ENCODE data around the gene UXS1. TPM values are rescaled to one million over a fixed set of nuclear protein-coding genes. Genes with fewer than 3 reads are reported as not detected.
"Not testable (repeated sequence)": the region's sequence is repeated elsewhere in the genome, so short reads cannot be mapped to it uniquely, and the experiment has no call there.

The UXS1 gene
- total RNA-seq, 1 donor from 2014 or later: 35.6 TPM

GRCh38 chr2:106219813-106220212 lies 25.7 kb upstream of the UXS1 start:
- TF ChIP-seq POLR2A (IDR thresholded peaks at IDR 0.05) (no peak), CTCF (IDR thresholded peaks at IDR 0.05) (no peak), POLR2AphosphoS5 (IDR thresholded peaks at IDR 0.05; ENCODE audit: insufficient read depth in 1 of 2, low read depth in 1 of 2) (no peak)
- H3K4me3 ChIP-seq: no peak overlapping the region
- intact Hi-C loops (cut with DNase I): no loop called here
- no peaks in the 10 kb centered on the region for H3K36me3 ChIP-seq
- no peak for DNase-seq (ENCODE audit: extremely low spot score in 2 of 2)
- H3K4me1 ChIP-seq: no peaks in the 10 kb centered on the region
- H3K27me3 ChIP-seq: no peaks in the 10 kb centered on the region
- H3K9me3 ChIP-seq: no peaks in the 10 kb centered on the region
- H3K27ac ChIP-seq: no peak overlapping the region

GRCh38 chr2:106219157-106219556 lies 25.1 kb upstream of the UXS1 start:
- not testable (repeated sequence) for H3K27me3 ChIP-seq

GRCh38 chr2:106208874-106209273 lies 14.8 kb upstream of the UXS1 start:
- Histone ChIP-seq H3K27ac (no peak overlapping the region), H3K27me3 (no peaks in the 10 kb centered on the region), H3K4me1 (no peaks in the 10 kb centered on the region), H3K9me3 (no peaks in the 10 kb centered on the region), H3K36me3 (no peaks in the 10 kb centered on the region), H3K4me3 (no peak overlapping the region)
- TF ChIP-seq POLR2A (IDR thresholded peaks at IDR 0.05): no peak
- no peak for TF ChIP-seq CTCF (IDR thresholded peaks at IDR 0.05)
- no peak for TF ChIP-seq POLR2AphosphoS5 (IDR thresholded peaks at IDR 0.05; ENCODE audit: insufficient read depth in 1 of 2, low read depth in 1 of 2)
- intact Hi-C loops (cut with DNase I): no loop called here
- no peak for DNase-seq (ENCODE audit: extremely low spot score in 2 of 2)

More at GRCh38 chr2:106219157-106219556, 25.1 kb upstream of the UXS1 start:
- H3K9me3 ChIP-seq; intact Hi-C loops (cut with DNase I); H3K36me3 ChIP-seq; DNase-seq (ENCODE audit: extremely low spot score in 2 of 2); H3K4me3 ChIP-seq; H3K4me1 ChIP-seq; H3K27ac ChIP-seq: not testable (repeated sequence)

- TF ChIP-seq POLR2AphosphoS5 (IDR thresholded peaks at IDR 0.05; ENCODE audit: insufficient read depth in 1 of 2, low read depth in 1 of 2) (no peak), CTCF (IDR thresholded peaks at IDR 0.05) (no peak)
- Histone ChIP-seq H3K27ac (no peak overlapping the region), H3K27me3 (no peaks in the 10 kb centered on the region), H3K36me3 (no peaks in the 10 kb centered on the region), H3K9me3 (no peaks in the 10 kb centered on the region), H3K4me1 (no peaks in the 10 kb centered on the region), H3K4me3 (no peak overlapping the region)
- no peak for DNase-seq (ENCODE audit: extremely low spot score in 2 of 2)
- intact Hi-C loops (cut with DNase I): no loop called here
Measured at GRCh38 chr2:106208399-106208798, 14.3 kb upstream of the UXS1 start.

GRCh38 chr2:106207246-106207645 lies 13.1 kb upstream of the UXS1 start:
- no peak for DNase-seq (ENCODE audit: extremely low spot score in 2 of 2)
- no peak overlapping the region for H3K4me3 ChIP-seq
- H3K9me3 ChIP-seq: no peaks in the 10 kb centered on the region
- intact Hi-C loops (cut with DNase I): no loop called here
- no peak overlapping the region for H3K27ac ChIP-seq
- H3K4me1 ChIP-seq: no peaks in the 10 kb centered on the region
- TF ChIP-seq POLR2AphosphoS5 (IDR thresholded peaks at IDR 0.05; ENCODE audit: insufficient read depth in 1 of 2, low read depth in 1 of 2): no peak
- no peaks in the 10 kb centered on the region for H3K36me3 ChIP-seq
- H3K27me3 ChIP-seq: no peaks in the 10 kb centered on the region

GRCh38 chr2:106205488-106205887 lies 11.4 kb upstream of the UXS1 start:
- DNase-seq (ENCODE audit: extremely low spot score in 2 of 2): no peak
- TF ChIP-seq POLR2AphosphoS5 (IDR thresholded peaks at IDR 0.05; ENCODE audit: insufficient read depth in 1 of 2, low read depth in 1 of 2) (no peak), POLR2A (IDR thresholded peaks at IDR 0.05) (no peak), CTCF (IDR thresholded peaks at IDR 0.05) (no peak)
- no peaks in the 10 kb centered on the region for H3K4me1 ChIP-seq
- no peak overlapping the region for H3K4me3 ChIP-seq
- intact Hi-C loops (cut with DNase I): no loop called here
- no peaks in the 10 kb centered on the region for H3K9me3 ChIP-seq
- H3K36me3 ChIP-seq: no peaks in the 10 kb centered on the region
- no peak overlapping the region for H3K27ac ChIP-seq
- H3K27me3 ChIP-seq: no peaks in the 10 kb centered on the region

GRCh38 chr2:106204551-106204950 lies 10.4 kb upstream of the UXS1 start:
- H3K9me3 ChIP-seq; H3K4me1 ChIP-seq; H3K4me3 ChIP-seq; H3K27ac ChIP-seq; H3K27me3 ChIP-seq; DNase-seq (ENCODE audit: extremely low spot score in 2 of 2); H3K36me3 ChIP-seq; intact Hi-C loops (cut with DNase I): not testable (repeated sequence)
